Putamen (tissue), 1 donor: ENCODE results near the gene DGUOK.

Experiments
- DNase-seq: peaks from one replicate; pipeline ENCODE4 v3.0.0-alpha.2; 2016; ENCODE audit warnings: low spot score

Gene DGUOK

GRCh38 chr2:73979686-73980085 is 53.0 kb downstream of the DGUOK start:
- no peak for DNase-seq

- DNase-seq, result no peak
These were observed 53.9 kb downstream of the DGUOK start for GRCh38 chr2:73980566-73980965.

GRCh38 chr2:73981081-73982001 is 54.7 kb downstream of the DGUOK start:
- no peak for DNase-seq

GRCh38 chr2:73982140-73982617 is 55.5 kb downstream of the DGUOK start:
- DNase-seq, result no peak

- DNase-seq, result no peak
These were observed 56.9 kb downstream of the DGUOK start for GRCh38 chr2:73983322-73984202.

- no peak for DNase-seq
These were observed 57.7 kb downstream of the DGUOK start, which contains the start of gene TET3 for GRCh38 chr2:73984203-73984921. TET3 (plus strand) TSS chr2:73984910; CDS start chr2:73986404, 1,494 bp downstream.

- DNase-seq, result no peak
These were observed 58.2 kb downstream of the DGUOK start for GRCh38 chr2:73984922-73985307.

- DNase-seq, result no peak
These were observed 58.8 kb downstream of the DGUOK start for GRCh38 chr2:73985308-73986084.

GRCh38 chr2:73986085-73986681 is 59.5 kb downstream of the DGUOK start:
- DNase-seq, result no peak

- no peak for DNase-seq
These were observed 60.6 kb downstream of the DGUOK start for GRCh38 chr2:73987109-73987947.

- DNase-seq, result no peak
These were observed 61.4 kb downstream of the DGUOK start for GRCh38 chr2:73987948-73988700.

GRCh38 chr2:73989972-73990371 is 63.3 kb downstream of the DGUOK start:
- DNase-seq, result no peak

GRCh38 chr2:73990531-73990930 is 63.9 kb downstream of the DGUOK start:
- DNase-seq, result no peak

- DNase-seq, result no peak
These were observed 65.4 kb downstream of the DGUOK start for GRCh38 chr2:73992036-73992435.

- no peak for DNase-seq
These were observed 66.7 kb downstream of the DGUOK start for GRCh38 chr2:73993376-73993775.

- DNase-seq, result no peak
These were observed 67.1 kb downstream of the DGUOK start for GRCh38 chr2:73993778-73994177.

GRCh38 chr2:73994178-73994831 is 67.6 kb downstream of the DGUOK start:
- no peak for DNase-seq

GRCh38 chr2:73995810-73996209 is 69.1 kb downstream of the DGUOK start:
- DNase-seq, result no peak

- DNase-seq, result no peak
These were observed 71.1 kb downstream of the DGUOK start for GRCh38 chr2:73997813-73998212.
